Putamen (tissue), 1 donor: ENCODE results near the gene GNG7.
"Not testable (repeated sequence)": the region's sequence is repeated elsewhere in the genome, so short reads cannot be mapped to it uniquely, and the experiment has no call there.

ENCODE experiments used
- DNase-seq: peaks from one replicate; pipeline ENCODE4 v3.0.0-alpha.2; 2016; ENCODE audit warnings: low spot score

The GNG7 gene

GRCh38 chr19:2641332-2641698 is 61.2 kb downstream of the GNG7 start:
- no peak for DNase-seq

DNA sequence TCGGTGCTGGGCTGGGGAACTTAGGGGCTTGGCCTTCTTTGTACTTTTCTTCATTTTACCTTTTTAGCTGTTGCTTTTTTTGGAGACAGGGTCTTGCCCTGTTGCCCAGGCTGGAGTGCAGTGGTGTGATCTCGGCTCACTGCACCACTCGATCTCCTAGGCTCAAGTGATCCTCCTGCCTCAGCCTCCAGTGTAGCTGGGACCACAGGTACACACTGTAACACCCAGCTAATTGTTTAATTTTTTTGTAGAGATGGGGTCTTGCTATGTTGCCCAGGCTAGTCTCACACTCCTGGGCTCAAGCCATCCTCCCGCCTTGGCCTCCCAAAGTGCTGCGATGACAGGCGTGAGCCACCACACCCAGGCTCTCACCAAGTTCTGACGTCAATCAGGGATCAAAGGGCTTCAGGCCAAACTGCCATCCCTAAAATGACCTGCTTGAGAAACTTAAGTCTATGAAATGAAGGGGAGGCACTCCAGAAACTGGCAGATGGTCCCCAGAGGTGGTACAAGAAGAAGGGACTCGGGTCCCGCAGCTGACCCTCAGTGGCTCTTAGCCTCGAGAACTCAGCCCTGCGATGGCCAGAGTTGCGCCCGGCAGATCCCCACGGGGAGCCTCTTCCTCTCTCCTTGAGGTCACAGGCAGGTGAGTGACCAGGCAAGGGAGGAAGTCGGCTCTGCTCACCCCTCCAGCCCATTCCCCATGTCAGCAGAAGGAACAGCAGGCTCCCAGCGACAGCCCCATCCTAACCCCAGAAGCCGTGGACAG is 61.7 kb downstream of the GNG7 start:
- no peak for DNase-seq

- no peak for DNase-seq
Observed at GRCh38 chr19:2639999-2640398, 62.5 kb downstream of the GNG7 start.

- DNase-seq, result no peak
Observed at GRCh38 chr19:2638417-2638940, 64.0 kb downstream of the GNG7 start.

DNA sequence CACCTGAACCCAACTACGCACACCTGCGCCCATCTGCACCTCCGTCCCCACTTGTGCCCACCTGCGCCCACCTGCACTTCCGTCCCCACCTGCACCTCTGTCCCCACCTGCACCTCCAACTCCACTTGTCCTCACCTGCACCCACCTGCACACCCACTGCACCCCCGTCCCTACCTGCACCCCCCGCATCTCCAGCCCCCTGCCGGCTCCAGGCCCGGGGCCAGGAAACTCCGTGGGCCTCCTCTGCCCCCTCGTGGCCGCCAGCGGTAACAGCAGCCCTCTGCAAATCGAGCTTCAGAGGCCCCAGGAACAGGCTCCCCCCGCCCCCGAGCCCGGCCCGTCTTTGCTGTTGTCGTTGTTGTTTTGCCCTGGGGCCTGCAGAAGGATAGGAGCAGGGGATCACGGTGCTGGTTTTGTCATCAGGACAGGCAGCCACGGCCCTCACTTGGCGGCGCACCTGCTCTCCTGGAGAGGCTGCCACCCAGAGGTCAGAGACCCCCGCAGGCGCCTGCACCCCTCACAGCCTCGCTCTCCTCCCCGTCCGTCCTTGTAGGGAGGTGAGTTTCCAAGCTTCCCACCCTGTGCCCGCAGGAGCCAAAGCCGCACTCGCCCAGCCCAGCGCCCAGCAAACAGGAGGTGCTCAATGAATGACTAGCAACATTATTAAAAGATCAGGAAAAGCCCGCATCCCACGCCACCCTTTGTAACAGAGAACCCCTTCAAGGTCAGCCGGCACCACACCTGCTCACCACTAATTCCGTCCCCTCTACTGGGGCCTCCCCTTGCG is 65.4 kb downstream of the GNG7 start:
- peak; percentile 58 for DNase-seq

- DNase-seq, result no peak
Observed at GRCh38 chr19:2636141-2636896, 66.2 kb downstream of the GNG7 start.

DNA sequence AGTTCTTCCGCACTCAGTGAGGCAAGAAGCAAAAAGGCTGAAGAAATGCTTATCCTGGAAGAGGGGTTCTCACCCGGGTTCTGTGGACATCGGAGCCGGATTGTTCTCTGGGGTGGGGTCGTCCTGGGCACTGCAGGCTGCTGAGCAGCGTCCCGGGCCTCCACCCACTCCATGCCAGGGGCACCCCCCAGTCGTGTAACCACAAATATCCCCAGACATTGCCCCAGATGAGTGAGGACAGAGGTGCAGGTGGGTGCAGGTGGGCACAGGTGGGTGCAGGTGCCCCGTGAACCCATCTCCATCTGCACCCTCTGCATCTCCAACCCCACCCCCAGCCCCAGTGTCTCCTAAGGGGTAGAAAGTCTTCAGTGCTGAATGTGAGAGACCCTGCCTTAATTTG is 67.5 kb downstream of the GNG7 start:
- no peak for DNase-seq

- DNase-seq, result no peak
Observed at GRCh38 chr19:2634228-2634951, 68.1 kb downstream of the GNG7 start.

DNA sequence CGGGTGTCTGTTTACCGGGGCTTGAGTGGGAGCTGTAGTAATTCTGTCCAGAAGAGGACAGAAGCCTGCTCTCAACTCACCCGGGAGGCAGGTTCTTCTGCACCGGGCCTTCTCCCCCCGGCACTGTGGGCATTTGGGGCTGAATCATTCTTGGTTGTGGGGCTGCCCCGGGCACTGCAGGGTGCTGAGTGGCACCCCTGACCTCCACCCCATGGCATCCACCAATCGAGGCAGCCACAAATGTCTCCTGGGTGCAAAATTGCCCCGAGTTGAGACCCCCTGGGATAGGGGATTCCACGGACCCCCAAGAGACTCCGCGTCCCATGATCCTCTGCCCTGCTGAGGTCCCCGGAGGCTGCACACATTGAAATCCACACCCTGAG is 68.8 kb downstream of the GNG7 start:
- DNase-seq, result no peak

- no peak for DNase-seq
Observed at GRCh38 chr19:2631213-2631821, 71.2 kb downstream of the GNG7 start.

GRCh38 chr19:2630352-2631001 is 72.0 kb downstream of the GNG7 start:
- no peak for DNase-seq

GRCh38 chr19:2629491-2630351 is 72.8 kb downstream of the GNG7 start:
- no peak for DNase-seq

GRCh38 chr19:2628597-2628996 is 73.9 kb downstream of the GNG7 start:
- DNase-seq, result no peak

DNA sequence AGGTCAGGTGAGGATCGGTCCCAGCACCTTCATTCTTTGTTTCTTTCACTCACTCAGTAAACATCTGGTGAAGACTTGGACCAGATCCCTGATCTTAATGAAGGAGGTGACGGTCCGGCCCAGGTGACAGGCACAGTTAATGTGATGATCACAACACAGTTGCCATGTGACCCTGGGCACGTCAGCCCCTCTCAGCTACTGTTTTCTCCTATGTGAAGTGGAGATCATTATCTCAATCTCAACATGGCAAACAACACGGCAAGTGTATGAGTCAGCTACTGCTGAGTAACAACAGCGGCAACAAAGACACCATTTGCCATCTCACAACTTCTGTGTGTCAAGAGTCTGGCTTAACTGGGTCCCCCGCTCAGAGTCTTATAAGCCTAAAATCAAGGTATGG is 74.6 kb downstream of the GNG7 start:
- no peak for DNase-seq

DNA sequence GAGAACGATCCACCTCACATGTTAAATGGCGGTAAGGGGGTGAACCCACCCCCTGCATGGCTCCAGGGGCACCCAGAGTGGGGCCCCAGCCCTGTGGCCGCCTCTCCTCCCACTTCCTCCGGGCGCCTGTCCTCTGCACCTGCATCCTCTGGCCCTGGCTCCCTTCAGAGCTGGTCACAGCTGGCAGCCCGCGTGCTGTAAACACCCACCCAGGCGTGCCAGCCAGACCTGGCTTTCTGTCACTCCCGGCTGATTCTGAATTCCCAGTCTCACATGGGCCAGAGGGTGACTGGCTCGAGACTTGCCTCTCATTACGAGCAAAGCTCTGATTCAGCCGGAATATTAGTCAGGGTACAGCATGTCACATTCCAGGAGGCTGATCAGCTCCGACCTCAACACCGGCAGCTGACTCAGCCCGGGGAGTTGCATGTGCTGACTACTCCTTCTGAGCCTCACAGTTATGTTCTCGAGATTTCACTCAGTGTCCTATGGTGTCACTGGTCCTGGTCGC is 75.1 kb downstream of the GNG7 start:
- DNase-seq, result peak; percentile 63

DNA sequence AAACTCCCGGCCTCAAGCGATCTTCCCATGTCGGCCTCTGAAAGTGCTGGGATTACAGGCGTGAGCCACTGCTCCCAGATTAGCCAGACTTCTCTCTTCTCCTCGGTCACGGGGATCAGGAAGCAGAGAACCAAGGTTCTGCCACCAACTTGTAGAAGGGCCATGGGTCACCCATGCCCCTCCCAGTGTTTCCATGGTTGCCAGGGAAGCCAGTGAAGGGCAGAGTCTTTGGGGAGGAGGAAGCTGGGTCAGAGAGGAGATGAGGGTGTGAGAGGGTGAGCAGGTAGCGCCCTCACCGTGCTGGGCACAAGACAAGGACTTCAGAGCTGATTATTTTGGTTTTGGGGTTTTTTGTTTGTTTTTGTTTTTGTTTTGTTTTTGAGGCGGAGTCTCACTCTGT is 77.1 kb downstream of the GNG7 start:
- no peak for DNase-seq

- DNase-seq, result no peak
Observed at GRCh38 chr19:2624537-2625091, 77.9 kb downstream of the GNG7 start.

GRCh38 chr19:2623798-2624197 is 78.7 kb downstream of the GNG7 start:
- no peak for DNase-seq

DNA sequence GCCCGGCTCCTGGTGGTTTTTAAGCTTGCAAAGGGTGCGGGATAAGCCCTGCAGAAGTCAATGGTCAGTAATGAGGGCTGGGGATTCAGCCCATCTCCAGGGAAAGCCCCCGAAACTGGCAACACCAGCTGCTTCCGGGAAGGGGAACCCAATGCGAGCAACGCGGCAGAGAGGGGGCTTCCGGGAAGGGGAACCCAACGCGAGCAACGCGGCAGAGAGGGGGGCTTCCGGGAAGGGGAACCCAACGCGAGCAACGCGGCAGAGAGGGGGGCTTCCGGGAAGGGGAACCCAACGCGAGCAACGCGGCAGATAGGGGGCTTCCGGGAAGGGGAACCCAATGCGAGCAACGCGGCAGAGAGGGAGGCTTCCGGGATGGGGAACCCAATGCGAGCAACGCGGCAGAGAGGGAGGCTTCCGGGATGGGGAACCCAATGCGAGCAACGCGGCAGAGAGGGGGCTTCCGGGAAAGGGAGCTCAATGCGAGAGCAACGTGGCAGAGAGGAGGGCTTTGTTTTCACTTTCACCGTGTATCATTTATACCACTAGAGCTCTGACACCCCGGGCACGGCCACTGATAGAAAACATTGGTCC is 80.0 kb downstream of the GNG7 start:
- not testable (repeated sequence) for DNase-seq
